T-helper 1 cell (primary cell): ENCODE results near the gene CAP1.
"Not testable (repeated sequence)": the region's sequence is repeated elsewhere in the genome, so short reads cannot be mapped to it uniquely, and the experiment has no call there.

ENCODE experiments used
- DNase-seq, 5 donors: peaks; one replicate each; pipeline ENCODE4 v3.0.0-alpha.2; 2012 to 2020

Gene CAP1

GRCh38 chr1:40032240-40032891 lies 8.2 kb upstream of the CAP1 start:
- DNase-seq: peak in 4 of 5 donors; percentile 21 to 59 (median 37)

GRCh38 chr1:40034869-40035268 lies 5.7 kb upstream of the CAP1 start:
- DNase-seq: no peak

- DNase-seq: no peak
These were observed 4.0 kb upstream of the CAP1 start for GRCh38 chr1:40036574-40036973.

- DNase-seq: not testable (repeated sequence)
These were observed 3.3 kb upstream of the CAP1 start for GRCh38 chr1:40037254-40037653.

- DNase-seq: no peak
These were observed 1.8 kb upstream of the CAP1 start for GRCh38 chr1:40038697-40039096.

- DNase-seq: no peak
These were observed 1.2 kb upstream of the CAP1 start for GRCh38 chr1:40039245-40039756.

- peak; percentile 42 to 95 (median 51) for DNase-seq
These were observed 595 bp upstream of the CAP1 start for GRCh38 chr1:40039757-40040510.

- no peak for DNase-seq
These were observed 923 bp downstream of the CAP1 start for GRCh38 chr1:40041466-40041838.

- no peak for DNase-seq
These were observed 1.8 kb downstream of the CAP1 start for GRCh38 chr1:40042341-40042740.

GRCh38 chr1:40044110-40044509 lies 3.6 kb downstream of the CAP1 start:
- DNase-seq: no peak

GRCh38 chr1:40045182-40045581 lies 4.7 kb downstream of the CAP1 start:
- DNase-seq: no peak

GRCh38 chr1:40045766-40046165 lies 5.2 kb downstream of the CAP1 start:
- no peak for DNase-seq

GRCh38 chr1:40047276-40047675 lies 6.7 kb downstream of the CAP1 start:
- DNase-seq: no peak

- no peak for DNase-seq
These were observed 7.2 kb downstream of the CAP1 start for GRCh38 chr1:40047769-40048168.

- peak in 1 of 5 donors; percentile 37 for DNase-seq
These were observed 9.2 kb downstream of the CAP1 start for GRCh38 chr1:40049725-40050124.

- no peak for DNase-seq
These were observed 10.3 kb downstream of the CAP1 start for GRCh38 chr1:40050863-40051262.

GRCh38 chr1:40053138-40053887 lies 12.8 kb downstream of the CAP1 start:
- no peak for DNase-seq

GRCh38 chr1:40056519-40057309 lies 16.2 kb downstream of the CAP1 start:
- DNase-seq: no peak

GRCh38 chr1:40057310-40058030 lies 16.9 kb downstream of the CAP1 start:
- DNase-seq: no peak

GRCh38 chr1:40058097-40058452 lies 17.5 kb downstream of the CAP1 start:
- no peak for DNase-seq

- no peak for DNase-seq
These were observed 18.2 kb downstream of the CAP1 start for GRCh38 chr1:40058453-40059337.
